B cell (primary cell): ENCODE data around the gene FAM107B. TPM values are rescaled to one million over a fixed set of nuclear protein-coding genes. Genes with fewer than 3 reads are reported as not detected.
A peak's percentile ranks its signal among the peaks of the same experiment; 100 is the strongest.

Experiments used
- ATAC-seq: fragments of 200-7000 bp; cut with Tn5 transposase; one replicate; pipeline ENCODE4 v1.10.0; 2021; ENCODE audit warnings: low read depth, mild to moderate bottlenecking, moderate number of reproducible peaks, moderate library complexity
- CTCF ChIA-PET: fragments of 350-600 bp; sonication (Branson Sonifier 250); formaldehyde crosslinking; loops from one replicate; lab custom pipeline; 2021; ENCODE audit warnings: antibody characterized with exemption, inconsistent platforms; lab: Charles Lee
- POLR2A ChIA-PET: fragments of 350-600 bp; sonication (Branson Sonifier 250); formaldehyde crosslinking; loops from one replicate; lab custom pipeline; 2021; ENCODE audit warnings: antibody characterized with exemption; lab: Charles Lee
- DNase-seq: peaks from one replicate; pipeline ENCODE4 v3.0.0; 2013
- H2AFZ ChIP-seq: 2 replicates; pipeline ENCODE4 v1.6.1; 2012; ENCODE audit warnings: mild to moderate bottlenecking, low read depth, low read length; ENCODE audit not compliant: insufficient read depth, poor library complexity, severe bottlenecking
- H3K27ac ChIP-seq, 2 donors: 1 replicate in 1 of 2; 2 replicates in 1 of 2; pipeline ENCODE4 v1.5.1; 2012 to 2013; ENCODE audit warnings: low read length in 2 of 2, mild to moderate bottlenecking in 2 of 2, moderate library complexity in 1 of 2
- H3K27me3 ChIP-seq, 4 experiments: fragments of 200-600 bp in 1 of 4; sonication (generic) in 1 of 4; replicated peaks in 1 of 4; 1 replicate in 2 of 4; 2 replicates in 2 of 4; pipeline versions ENCODE4 v1.6.1 to v1.7.0; 2013 to 2016; ENCODE audit warnings: low read length in 3 of 4, mild to moderate bottlenecking in 2 of 4, mixed read lengths in 1 of 4, moderate library complexity in 1 of 4; ENCODE audit not compliant: insufficient read depth in 4 of 4, control insufficient read depth in 3 of 4; ENCODE audit errors: control extremely low read depth in 1 of 4
- H3K36me3 ChIP-seq, 2 experiments: replicated peaks in 1 of 2; 1 replicate in 1 of 2; 2 replicates in 1 of 2; pipeline versions ENCODE4 v1.6.1 to v1.7.1; 2013; ENCODE audit warnings: low read length in 1 of 2; ENCODE audit not compliant: insufficient read depth in 2 of 2, control insufficient read depth in 1 of 2; ENCODE audit errors: control extremely low read depth in 1 of 2, extremely low read depth in 1 of 2
- H3K4me1 ChIP-seq, 2 donors: fragments of 200-600 bp in 1 of 2; sonication (generic) in 1 of 2; 1 replicate in 1 of 2; 2 replicates in 1 of 2; pipeline versions ENCODE4 v1.5.1 to v1.6.1; 2013 to 2017; ENCODE audit warnings: low read length in 2 of 2; ENCODE audit not compliant: control insufficient read depth in 2 of 2, insufficient read depth in 2 of 2
- H3K4me2 ChIP-seq: replicated peaks from 2 replicates; pipeline ENCODE3; 2012; ENCODE audit warnings: mild to moderate bottlenecking, low read depth, low read length; ENCODE audit not compliant: poor library complexity, severe bottlenecking
- H3K4me3 ChIP-seq, 5 experiments: fragments of 200-600 bp in 1 of 5; sonication (generic) in 1 of 5; 1 replicate in 3 of 5; 2 replicates in 2 of 5; pipeline versions ENCODE4 v1.5.1 to v1.7.0; 2011 to 2016; ENCODE audit warnings: low read length in 4 of 5, mild to moderate bottlenecking in 4 of 5, low read depth in 2 of 5, control low read depth in 1 of 5, moderate library complexity in 1 of 5; ENCODE audit not compliant: insufficient read depth in 1 of 5; ENCODE audit errors: control extremely low read depth in 1 of 5, extremely low read depth in 1 of 5
- H3K79me2 ChIP-seq: fragments of 200-600 bp; sonication (generic); one replicate; pipeline ENCODE4 v1.6.0; 2016; ENCODE audit warnings: low read length; ENCODE audit not compliant: control insufficient read depth, insufficient read depth
- H3K9ac ChIP-seq: fragments of 200-600 bp; sonication (generic); 2 replicates; pipeline ENCODE4 v1.6.1; 2017; ENCODE audit warnings: mild to moderate bottlenecking, low read length, moderate library complexity
- H3K9me3 ChIP-seq, 3 donors: one replicate each; pipeline versions ENCODE4 v1.6.1 to v1.7.1; 2013; ENCODE audit warnings: low read length in 2 of 3; ENCODE audit not compliant: control insufficient read depth in 2 of 3, insufficient read depth in 1 of 3; ENCODE audit errors: control extremely low read depth in 1 of 3
- H4K20me1 ChIP-seq: 2 replicates; pipeline ENCODE4 v1.6.0; 2012; ENCODE audit warnings: mild to moderate bottlenecking, low read length; ENCODE audit not compliant: insufficient read depth, control insufficient read depth, poor library complexity, severe bottlenecking
- H3K27ac Mint-ChIP-seq: one replicate; pipeline ENCODE4 v1.8.0; 2021; ENCODE audit warnings: mixed read lengths
- H3K27me3 Mint-ChIP-seq: one replicate; pipeline ENCODE4 v1.8.0; 2021; ENCODE audit warnings: mixed read lengths
- H3K4me1 Mint-ChIP-seq: one replicate; pipeline ENCODE4 v1.8.0; 2021; ENCODE audit warnings: mixed read lengths
- H3K4me3 Mint-ChIP-seq: one replicate; pipeline ENCODE4 v1.8.0; 2021; ENCODE audit warnings: mixed read lengths
- H3K9me3 Mint-ChIP-seq: one replicate; pipeline ENCODE4 v1.8.0; 2022; ENCODE audit warnings: mixed read lengths; ENCODE audit not compliant: insufficient read depth
- CTCF ChIP-seq: fragments of 200-600 bp; IDR thresholded peaks from one replicate; pipeline ENCODE4 v1.8.0; 2022; ENCODE audit warnings: antibody characterized with exemption, mild to moderate bottlenecking
- EZH2 ChIP-seq: IDR thresholded peaks from 2 replicates; pipeline ENCODE4 v1.6.1; 2012; ENCODE audit warnings: borderline replicate concordance, low read depth, mild to moderate bottlenecking, moderate library complexity, low read length; ENCODE audit not compliant: insufficient read depth, poor library complexity, severe bottlenecking
- WGBS: methylation state at CpG from one replicate; pipeline ENCODE4 v1.1.5; 2013; ENCODE audit warnings: missing lambda C conversion rate; ENCODE audit not compliant: insufficient coverage; 5-methylcytosine and 5-hydroxymethylcytosine counted together
- intact Hi-C: fragments of 100-400 bp; cut with micrococcal nuclease; formaldehyde crosslinking; loops from one replicate; pipeline ENCODE4 v1.10.0; 2022
- polyA plus RNA-seq: library from polyadenylated mRNA; depleted of rRNA; stranded (reverse); fragments of >200 nt; gene quantifications from 2 replicates; pipeline ENCODE4 v1.2.3, GENCODE V29; 2012
- total RNA-seq, 2 donors: library from RNA; stranded (reverse); fragments of 120-200 nt in 1 of 2; gene quantifications; 1 replicate in 1 of 2; 2 replicates in 1 of 2; pipeline versions ENCODE4 v1.2.3 to v1.2.4, GENCODE V29; 2013 to 2022

FAM107B gene
- total and polyA plus RNA-seq, 2 donors (not counting 1 experiment from before 2014, with no cell fraction given) = 31.9 to 318 TPM

- peaks cover 76% of the 10 kb centered on the region for H3K4me1 Mint-ChIP-seq
- Histone ChIP-seq H3K36me3 (peaks cover 4 to 39% of the 10 kb centered on the region in 2 experiments), H2AFZ (no peak overlapping the region), H3K9me3 (no peaks in the 10 kb centered on the region), H3K27ac (peak overlapping the region; percentile 36 to 79), H3K79me2 (peaks cover 67% of the 10 kb centered on the region), H3K27me3 (no peaks in the 10 kb centered on the region), H3K9ac (peak overlapping the region; percentile 88), H3K4me1 (peaks cover 44 to 55% of the 10 kb centered on the region in 2 donors), H4K20me1 (peaks cover 47% of the 10 kb centered on the region), H3K4me2 (peak overlapping the region; percentile 85), H3K4me3 (peak overlapping the region; percentile 61 to 98 (median 81))
- ChIA-PET POLR2A (interaction anchor here (0.6 to 1.1 kb wide), 2 partner anchors 23 to 138 kb away, joined by 3 to 5 read pairs; no protein-coding TSS in a partner anchor), CTCF (interaction anchor here (0.7 to 3.5 kb wide), 3 partner anchors 93 to 235 kb away, joined by 3 to 22 read pairs (median 3); no protein-coding TSS in a partner anchor)
- peak overlapping the region; percentile 84 for H3K27ac Mint-ChIP-seq
- intact Hi-C loops = loop anchor here (1.0 to 2.0 kb wide), 7 partner anchors 14 to 276 kb away; partner anchors contain the start of genes CDNF, HSPA14, MSANTD7 and SUV39H2
- peak; percentile 83 for DNase-seq
- peak overlapping the region; percentile 96 for H3K4me3 Mint-ChIP-seq
- peak; percentile 47 for ATAC-seq
- no peaks in the 10 kb centered on the region for H3K27me3 Mint-ChIP-seq
- H3K9me3 Mint-ChIP-seq = no peaks in the 10 kb centered on the region
- WGBS = 2% methylated on average over 8 of the region's 16 CpGs
- no peak for TF ChIP-seq EZH2
- no peak for TF ChIP-seq CTCF
Observed at GRCh38 chr10:14601872-14602725, 172.6 kb downstream of the FAM107B start.
